Stomach (tissue), 4 donors: ENCODE results near the gene ZNF554.

ENCODE experiments used
- POLR2A ChIP-seq, 4 donors: fragments of 450-650 bp; IDR thresholded peaks; one replicate each; pipeline ENCODE4 v1.6.1; 2016; ENCODE audit warnings: antibody characterized with exemption in 4 of 4, control low read depth in 2 of 4, mild to moderate bottlenecking in 1 of 4, moderate library complexity in 1 of 4
- TF ChIP-seq, protein P1 (sequence below), 7 experiments: fragments of 450-650 bp in 4 of 7; fragments of 200-600 bp in 3 of 7; sonication (generic) in 3 of 7; IDR thresholded peaks; one replicate each; pipeline ENCODE4 v1.5.1; 2016 to 2019; ENCODE audit warnings: antibody characterized with exemption in 7 of 7, control low read depth in 2 of 7, mild to moderate bottlenecking in 1 of 7

DNA sequence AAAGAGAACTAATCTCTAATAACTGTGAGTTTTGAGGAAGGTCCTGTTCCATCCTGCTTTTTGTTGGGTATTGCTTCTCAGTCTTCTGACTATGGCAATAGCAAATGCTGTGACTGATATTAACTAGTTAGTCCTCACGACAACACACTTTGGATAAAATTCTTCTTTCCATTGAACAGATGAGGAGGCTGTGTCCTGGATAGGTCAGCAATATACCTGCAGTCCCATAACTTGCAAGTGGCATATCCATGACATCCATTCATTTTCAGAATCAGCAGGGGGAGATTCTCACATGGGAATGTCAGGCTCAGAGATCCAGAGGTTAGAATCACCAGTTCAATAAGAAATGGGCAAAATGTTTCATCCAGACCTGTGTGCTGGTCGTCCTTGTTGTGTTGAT, 7.4 kb downstream of the ZNF554 start:
- TF ChIP-seq POLR2A (IDR thresholded peaks at IDR 0.05), result no peak
- TF ChIP-seq, protein P1, sequence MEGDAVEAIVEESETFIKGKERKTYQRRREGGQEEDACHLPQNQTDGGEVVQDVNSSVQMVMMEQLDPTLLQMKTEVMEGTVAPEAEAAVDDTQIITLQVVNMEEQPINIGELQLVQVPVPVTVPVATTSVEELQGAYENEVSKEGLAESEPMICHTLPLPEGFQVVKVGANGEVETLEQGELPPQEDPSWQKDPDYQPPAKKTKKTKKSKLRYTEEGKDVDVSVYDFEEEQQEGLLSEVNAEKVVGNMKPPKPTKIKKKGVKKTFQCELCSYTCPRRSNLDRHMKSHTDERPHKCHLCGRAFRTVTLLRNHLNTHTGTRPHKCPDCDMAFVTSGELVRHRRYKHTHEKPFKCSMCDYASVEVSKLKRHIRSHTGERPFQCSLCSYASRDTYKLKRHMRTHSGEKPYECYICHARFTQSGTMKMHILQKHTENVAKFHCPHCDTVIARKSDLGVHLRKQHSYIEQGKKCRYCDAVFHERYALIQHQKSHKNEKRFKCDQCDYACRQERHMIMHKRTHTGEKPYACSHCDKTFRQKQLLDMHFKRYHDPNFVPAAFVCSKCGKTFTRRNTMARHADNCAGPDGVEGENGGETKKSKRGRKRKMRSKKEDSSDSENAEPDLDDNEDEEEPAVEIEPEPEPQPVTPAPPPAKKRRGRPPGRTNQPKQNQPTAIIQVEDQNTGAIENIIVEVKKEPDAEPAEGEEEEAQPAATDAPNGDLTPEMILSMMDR (IDR thresholded peaks at IDR 0.05), result no peak
